NCI-H187 (cell line): ENCODE results near the gene TSPAN15.
A peak's percentile ranks its signal among the peaks of the same experiment; 100 is the strongest.
"Not testable (repeated sequence)": the region's sequence is repeated elsewhere in the genome, so short reads cannot be mapped to it uniquely, and the experiment has no call there.

Experiments used
- DNase-seq, 2 experiments: peaks; one replicate each; lab custom pipeline; 2025; lab: John Stamatoyannopoulos, UW

TSPAN15 gene

GRCh38 chr10:69503001-69503895 is 52.0 kb downstream of the TSPAN15 start:
- no peak for DNase-seq

- no peak for DNase-seq
Measured at GRCh38 chr10:69503896-69504265, 52.6 kb downstream of the TSPAN15 start.

- no peak for DNase-seq
Measured at GRCh38 chr10:69504576-69505250, 53.4 kb downstream of the TSPAN15 start.

GRCh38 chr10:69505636-69506318 is 54.5 kb downstream of the TSPAN15 start:
- DNase-seq = no peak

- DNase-seq = no peak
Measured at GRCh38 chr10:69506487-69506833, 55.2 kb downstream of the TSPAN15 start.

- DNase-seq = no peak
Measured at GRCh38 chr10:69506834-69507713, 55.8 kb downstream of the TSPAN15 start.

GRCh38 chr10:69508738-69509340 is 57.6 kb downstream of the TSPAN15 start:
- no peak for DNase-seq

- DNase-seq = no peak
Measured at GRCh38 chr10:69512901-69513300, 61.6 kb downstream of the TSPAN15 start.

- DNase-seq = no peak
Measured at GRCh38 chr10:69513617-69514016, 62.4 kb downstream of the TSPAN15 start.

- DNase-seq = peak in 1 of 2 experiments; percentile 0
Measured at GRCh38 chr10:69515699-69516259, 64.5 kb downstream of the TSPAN15 start.

GRCh38 chr10:69516316-69516715 is 65.1 kb downstream of the TSPAN15 start:
- DNase-seq = no peak

- DNase-seq = no peak
Measured at GRCh38 chr10:69516796-69517195, 65.5 kb downstream of the TSPAN15 start.

- no peak for DNase-seq
Measured at GRCh38 chr10:69517271-69517848, 66.1 kb downstream of the TSPAN15 start.

GRCh38 chr10:69527961-69528360 is 76.7 kb downstream of the TSPAN15 start:
- DNase-seq = no peak

- DNase-seq = no peak
Measured at GRCh38 chr10:69533658-69534057, 82.4 kb downstream of the TSPAN15 start.

GRCh38 chr10:69536521-69536920 is 85.3 kb downstream of the TSPAN15 start:
- not testable (repeated sequence) for DNase-seq

- no peak for DNase-seq
Measured at GRCh38 chr10:69537449-69537848, 86.2 kb downstream of the TSPAN15 start.

- no peak for DNase-seq
Measured at GRCh38 chr10:69538461-69538860, 87.2 kb downstream of the TSPAN15 start.

- DNase-seq = no peak
Measured at GRCh38 chr10:69541463-69541862, 90.2 kb downstream of the TSPAN15 start.

GRCh38 chr10:69549959-69550358 is 98.7 kb downstream of the TSPAN15 start:
- no peak for DNase-seq

GRCh38 chr10:69552268-69552667 is 101.0 kb downstream of the TSPAN15 start:
- no peak for DNase-seq
